Muscle layer of colon (tissue), 2 donors: ENCODE data around the gene MPZL2.

Experiments used
- H3K27ac ChIP-seq: one replicate; pipeline ENCODE4 v1.7.0; 2013; ENCODE audit warnings: low read depth, mild to moderate bottlenecking, low read length, moderate library complexity
- H3K27me3 ChIP-seq, 2 donors: one replicate each; pipeline ENCODE4 v1.7.0; 2013; ENCODE audit warnings: low read length in 2 of 2, mild to moderate bottlenecking in 2 of 2; ENCODE audit not compliant: insufficient read depth in 2 of 2, control insufficient read depth in 1 of 2
- H3K36me3 ChIP-seq: one replicate; pipeline ENCODE4 v1.7.0; 2013; ENCODE audit warnings: mild to moderate bottlenecking, low read length; ENCODE audit not compliant: insufficient read depth
- H3K4me1 ChIP-seq: one replicate; pipeline ENCODE4 v1.7.0; 2013; ENCODE audit warnings: mild to moderate bottlenecking, low read length; ENCODE audit not compliant: insufficient read depth
- H3K4me3 ChIP-seq, 2 donors: one replicate each; pipeline ENCODE4 v1.7.0; 2013; ENCODE audit warnings: low read length in 2 of 2, low read depth in 1 of 2, mild to moderate bottlenecking in 1 of 2, moderate library complexity in 1 of 2
- H3K9ac ChIP-seq: one replicate; pipeline ENCODE4 v1.7.0; 2013; ENCODE audit warnings: low read length
- H3K9me3 ChIP-seq: one replicate; pipeline ENCODE4 v1.7.0; 2013; ENCODE audit warnings: mild to moderate bottlenecking, low read length
- donor health status: abdominal sarcoma.
- donor health status: Adenocarcinoma of cecum.

MPZL2 gene

DNA sequence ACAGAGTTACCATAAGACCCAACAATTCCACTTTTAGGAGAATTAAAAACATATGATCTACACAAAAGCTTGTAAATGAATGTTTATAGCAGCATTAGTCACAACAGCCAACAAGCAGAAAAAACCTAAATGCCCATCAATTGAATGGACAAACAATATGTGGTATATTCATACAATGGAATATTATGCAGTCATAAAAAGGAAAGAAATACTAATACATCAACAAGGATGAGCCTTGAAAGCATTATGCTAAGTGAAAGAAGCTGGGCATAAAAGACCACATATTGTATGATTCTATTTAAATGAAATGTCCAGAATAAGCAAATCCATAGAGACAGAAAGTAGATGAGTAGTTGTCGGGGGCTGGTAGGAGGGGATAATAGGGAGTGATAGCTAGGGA lies 5.0 kb downstream of the MPZL2 start:
- H3K36me3 ChIP-seq, result no peaks in the 10 kb centered on the region
- H3K4me1 ChIP-seq, result no peaks in the 10 kb centered on the region
- peaks cover 15 to 18% of the 10 kb centered on the region in 2 donors for H3K27me3 ChIP-seq
- no peak overlapping the region for H3K27ac ChIP-seq
- no peak overlapping the region for H3K9ac ChIP-seq
- no peaks in the 10 kb centered on the region for H3K9me3 ChIP-seq
- H3K4me3 ChIP-seq, result no peak overlapping the region

DNA sequence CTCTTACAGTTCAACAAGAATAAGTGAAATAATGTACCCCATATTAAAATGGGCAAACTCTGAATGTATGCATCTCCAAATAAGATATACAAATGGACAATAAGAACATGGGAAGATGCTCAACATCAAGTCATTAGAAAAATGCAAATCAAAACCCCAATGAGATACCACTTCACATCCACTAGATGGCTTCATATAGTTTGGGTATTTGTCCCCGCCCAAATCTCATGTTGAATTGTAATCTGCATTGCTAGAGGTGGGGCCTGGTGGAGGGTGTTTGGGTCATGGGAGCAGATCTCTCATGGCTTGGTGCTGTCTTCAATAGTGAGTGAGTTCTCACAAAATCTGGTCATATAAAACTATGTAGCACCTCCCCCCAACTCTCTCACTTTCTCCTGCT lies 5.7 kb downstream of the MPZL2 start:
- Histone ChIP-seq H3K4me1 (no peaks in the 10 kb centered on the region), H3K36me3 (no peaks in the 10 kb centered on the region), H3K27me3 (peaks cover 8 to 18% of the 10 kb centered on the region in 2 donors), H3K27ac (no peak overlapping the region), H3K9ac (no peak overlapping the region), H3K4me3 (no peak overlapping the region), H3K9me3 (no peaks in the 10 kb centered on the region)

DNA sequence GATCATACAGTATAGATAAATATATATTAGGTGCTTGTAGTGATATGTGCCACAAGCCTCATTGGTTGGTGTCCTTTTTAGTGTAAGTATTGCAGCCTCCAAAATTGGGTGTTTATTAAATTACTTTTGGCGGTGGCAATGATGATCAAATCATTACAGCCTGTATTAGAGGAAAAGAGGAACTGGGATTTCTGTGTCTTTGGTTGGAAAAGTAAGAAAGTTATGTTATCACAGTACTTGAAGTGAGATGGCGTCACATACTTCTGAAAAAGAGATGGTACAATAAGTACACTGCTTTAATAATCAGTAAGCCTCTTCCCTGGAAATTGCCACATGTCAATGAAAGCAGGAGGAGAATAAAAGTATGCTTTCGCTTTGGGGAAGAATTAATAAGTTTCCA lies 11.4 kb downstream of the MPZL2 start:
- H3K4me1 ChIP-seq, result peaks cover 7% of the 10 kb centered on the region
- H3K9ac ChIP-seq, result no peak overlapping the region
- H3K27ac ChIP-seq, result no peak overlapping the region
- no peaks in the 10 kb centered on the region for H3K36me3 ChIP-seq
- no peaks in the 10 kb centered on the region for H3K9me3 ChIP-seq
- H3K4me3 ChIP-seq, result peak overlapping the region in 1 of 2 donors; percentile 86
- H3K27me3 ChIP-seq, result peaks cover 0 to 9% of the 10 kb centered on the region in 2 donors

DNA sequence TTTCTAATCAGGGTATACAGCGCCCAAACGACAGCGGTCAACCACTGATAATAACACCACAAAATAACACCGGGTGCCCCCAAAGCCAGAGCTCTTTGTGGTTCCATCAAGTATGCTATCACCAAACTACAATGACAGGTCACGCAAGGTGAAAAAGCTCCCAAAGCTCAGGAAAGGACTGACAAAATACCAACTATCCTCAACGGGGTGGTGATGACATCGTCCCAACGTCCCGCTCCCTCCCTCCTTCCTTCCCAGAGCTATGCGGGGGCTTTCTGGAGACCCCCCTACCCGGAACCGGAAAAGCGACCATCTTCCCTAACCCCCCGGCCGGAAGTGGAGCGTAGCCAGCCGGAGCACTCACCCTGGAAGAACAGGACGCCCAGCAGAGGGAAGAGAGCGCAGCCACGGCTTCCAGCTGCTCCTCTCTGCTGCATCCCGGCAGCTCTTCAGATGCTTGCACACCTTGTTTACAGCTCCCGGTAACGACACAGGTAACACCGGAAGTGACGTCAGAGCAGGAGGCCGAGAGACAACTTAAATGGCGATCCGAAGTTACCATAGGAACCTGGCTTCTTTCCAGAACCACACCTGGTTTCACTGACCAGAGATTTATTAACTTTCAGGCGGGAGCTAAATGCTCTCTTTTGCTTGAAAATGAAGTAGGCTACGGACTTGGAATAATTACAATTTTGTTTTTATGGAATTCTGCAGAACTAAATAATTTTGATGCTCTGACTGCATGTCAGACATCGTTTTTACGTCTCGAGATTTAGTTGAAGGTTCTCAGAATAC lies 12.0 kb downstream of the MPZL2 start, which contains the start of gene MPZL3:
MPZL3 (minus strand) TSS at position 508 of the 795 bp plus-strand sequence; CDS start at position 437, 71 bp downstream.
- peaks cover 7% of the 10 kb centered on the region for H3K4me1 ChIP-seq
- no peaks in the 10 kb centered on the region for H3K36me3 ChIP-seq
- H3K9ac ChIP-seq, result no peak within 1 kb of the TSS
- H3K27me3 ChIP-seq, result peaks cover 0 to 9% of the 10 kb centered on the region in 2 donors
- H3K27ac ChIP-seq, result peak within 1 kb of the TSS; percentile 16
- H3K9me3 ChIP-seq, result no peaks in the 10 kb centered on the region
- peak within 1 kb of the TSS; percentile 47 to 86 for H3K4me3 ChIP-seq

DNA sequence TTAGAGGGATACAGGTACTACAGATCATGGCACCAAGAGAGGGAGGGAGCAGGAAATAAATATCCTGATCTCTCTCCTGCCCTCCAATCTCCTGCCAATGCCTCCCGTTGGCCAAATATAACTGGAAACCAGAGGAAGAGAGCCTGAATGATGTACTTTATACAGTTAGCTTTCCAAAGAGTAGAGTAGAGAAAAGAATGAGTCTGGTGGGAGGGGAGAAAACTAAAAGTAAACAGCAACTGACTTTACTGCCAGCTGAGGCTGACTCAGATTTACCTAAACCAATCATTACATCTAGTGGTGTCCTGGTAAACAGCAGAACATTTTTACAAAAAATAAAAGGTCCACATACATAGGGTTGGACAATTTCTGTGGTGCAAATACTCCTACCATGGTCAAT lies 17.1 kb downstream of the MPZL2 start:
- H3K4me1 ChIP-seq, result peaks cover under 1% of the 10 kb centered on the region
- no peak overlapping the region for H3K27ac ChIP-seq
- no peaks in the 10 kb centered on the region for H3K9me3 ChIP-seq
- H3K9ac ChIP-seq, result no peak overlapping the region
- no peaks in the 10 kb centered on the region for H3K36me3 ChIP-seq
- H3K27me3 ChIP-seq, result peaks cover 0 to 3% of the 10 kb centered on the region in 2 donors
- no peak overlapping the region for H3K4me3 ChIP-seq

DNA sequence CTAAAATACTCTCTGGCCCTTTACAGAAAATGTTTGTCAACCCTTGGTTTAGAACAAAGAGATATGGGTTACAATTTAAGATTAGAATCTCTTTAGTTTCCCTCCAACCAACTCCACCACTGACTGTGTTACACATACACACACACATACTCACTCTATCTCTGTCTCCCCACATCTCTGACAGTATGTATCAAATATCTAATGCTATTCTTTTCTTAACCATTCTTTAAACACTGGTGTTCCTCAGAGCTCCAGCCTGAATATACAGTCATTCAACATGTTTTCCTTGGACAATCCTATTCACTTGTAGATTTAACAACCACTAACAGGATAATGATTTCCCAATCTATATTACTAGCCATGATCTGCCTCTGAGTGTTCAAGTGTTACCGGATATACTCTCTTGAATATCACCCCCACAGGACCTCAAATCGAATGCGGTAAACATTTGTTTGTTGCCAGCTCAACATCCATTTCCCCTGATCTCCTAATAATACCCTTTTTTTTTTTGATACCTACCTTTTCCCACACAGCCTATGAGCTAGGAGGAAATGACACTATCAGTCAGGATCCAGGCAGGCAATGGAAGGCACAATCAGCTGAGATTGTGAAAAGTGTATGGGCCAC lies 18.0 kb downstream of the MPZL2 start:
- no peak overlapping the region for H3K27ac ChIP-seq
- no peak overlapping the region for H3K4me3 ChIP-seq
- no peaks in the 10 kb centered on the region for H3K9me3 ChIP-seq
- no peaks in the 10 kb centered on the region for H3K4me1 ChIP-seq
- H3K9ac ChIP-seq, result no peak overlapping the region
- no peaks in the 10 kb centered on the region for H3K36me3 ChIP-seq
- H3K27me3 ChIP-seq, result peaks cover 0 to 3% of the 10 kb centered on the region in 2 donors

DNA sequence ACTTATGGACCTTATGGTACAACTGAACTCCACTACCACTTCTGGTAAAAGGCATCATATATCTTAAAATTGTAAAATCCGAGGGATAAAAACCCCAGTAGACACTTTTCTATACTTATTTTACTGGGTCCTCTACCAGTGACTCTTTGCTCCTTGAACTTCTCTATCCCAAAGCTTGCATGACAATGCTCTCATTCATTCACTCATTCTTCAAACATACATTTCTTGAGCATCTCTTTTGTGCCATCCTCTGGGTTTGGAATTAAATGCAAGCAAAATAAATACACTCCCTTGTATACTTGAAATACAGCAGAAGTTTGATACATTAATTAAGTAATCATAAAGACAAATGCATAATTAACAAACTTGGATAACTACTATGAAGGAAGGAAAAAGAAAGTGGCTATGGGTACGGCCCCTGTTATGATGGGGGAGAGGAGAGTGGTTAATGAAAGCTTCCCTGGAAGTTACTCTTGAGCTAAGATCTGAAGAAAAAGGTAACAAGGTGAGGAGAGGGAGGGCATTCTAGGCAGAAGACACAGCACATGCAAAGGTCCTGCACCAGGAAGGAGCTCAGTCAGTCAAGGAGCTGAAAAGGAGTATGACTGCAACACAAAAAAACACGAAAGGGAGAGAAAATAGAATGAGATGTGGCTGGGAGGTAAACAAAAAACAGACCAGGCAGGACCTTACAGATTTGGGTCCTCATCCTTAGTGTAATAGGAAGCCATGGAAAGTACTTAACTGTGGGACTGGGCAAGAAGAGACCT lies 19.9 kb downstream of the MPZL2 start:
- Histone ChIP-seq H3K9ac (no peak overlapping the region), H3K9me3 (no peaks in the 10 kb centered on the region), H3K36me3 (no peaks in the 10 kb centered on the region), H3K4me1 (no peaks in the 10 kb centered on the region), H3K27ac (no peak overlapping the region), H3K4me3 (no peak overlapping the region), H3K27me3 (no peaks in the 10 kb centered on the region)

DNA sequence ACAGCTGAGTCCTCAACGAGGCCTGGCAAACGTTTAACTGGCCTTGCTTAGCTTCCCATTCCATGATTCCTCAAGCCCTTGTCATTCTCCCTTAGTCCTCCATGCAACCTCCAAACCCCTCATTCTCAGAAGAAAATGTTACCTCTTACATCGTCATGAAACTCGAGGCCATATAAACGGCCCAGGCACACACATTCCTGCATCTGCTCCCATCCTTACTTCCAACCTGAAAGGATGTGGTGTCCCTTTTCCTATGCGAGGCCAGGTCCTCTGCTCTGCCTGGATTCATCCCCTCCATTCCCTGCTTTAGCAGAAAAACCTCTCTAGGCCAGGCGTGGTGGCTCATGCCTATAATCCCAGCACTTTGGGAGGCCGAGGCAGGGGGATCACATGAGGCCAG lies 20.9 kb downstream of the MPZL2 start:
- H3K4me1 ChIP-seq, result no peaks in the 10 kb centered on the region
- no peak overlapping the region for H3K27ac ChIP-seq
- no peaks in the 10 kb centered on the region for H3K9me3 ChIP-seq
- H3K9ac ChIP-seq, result no peak overlapping the region
- no peaks in the 10 kb centered on the region for H3K27me3 ChIP-seq
- no peak overlapping the region for H3K4me3 ChIP-seq
- no peaks in the 10 kb centered on the region for H3K36me3 ChIP-seq

DNA sequence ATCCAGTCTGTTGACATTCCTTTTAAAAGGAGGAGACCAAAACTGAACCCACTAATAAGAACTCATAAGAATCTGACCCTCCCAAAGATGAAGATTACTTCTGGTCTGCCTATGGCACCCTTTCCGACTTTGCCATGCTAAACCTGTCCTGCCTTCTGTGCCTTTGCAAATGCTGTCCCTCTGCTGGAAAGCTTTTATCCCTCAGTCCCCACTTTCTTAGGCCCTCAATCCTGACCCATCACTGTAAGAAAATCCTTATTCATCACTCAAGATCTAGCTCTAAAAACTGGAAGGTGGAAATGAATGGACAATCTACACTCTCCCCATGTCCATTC lies 22.4 kb downstream of the MPZL2 start:
- Histone ChIP-seq H3K9ac (no peak overlapping the region), H3K9me3 (no peaks in the 10 kb centered on the region), H3K36me3 (no peaks in the 10 kb centered on the region), H3K27me3 (no peaks in the 10 kb centered on the region), H3K4me3 (no peak overlapping the region), H3K4me1 (no peaks in the 10 kb centered on the region), H3K27ac (no peak overlapping the region)

DNA sequence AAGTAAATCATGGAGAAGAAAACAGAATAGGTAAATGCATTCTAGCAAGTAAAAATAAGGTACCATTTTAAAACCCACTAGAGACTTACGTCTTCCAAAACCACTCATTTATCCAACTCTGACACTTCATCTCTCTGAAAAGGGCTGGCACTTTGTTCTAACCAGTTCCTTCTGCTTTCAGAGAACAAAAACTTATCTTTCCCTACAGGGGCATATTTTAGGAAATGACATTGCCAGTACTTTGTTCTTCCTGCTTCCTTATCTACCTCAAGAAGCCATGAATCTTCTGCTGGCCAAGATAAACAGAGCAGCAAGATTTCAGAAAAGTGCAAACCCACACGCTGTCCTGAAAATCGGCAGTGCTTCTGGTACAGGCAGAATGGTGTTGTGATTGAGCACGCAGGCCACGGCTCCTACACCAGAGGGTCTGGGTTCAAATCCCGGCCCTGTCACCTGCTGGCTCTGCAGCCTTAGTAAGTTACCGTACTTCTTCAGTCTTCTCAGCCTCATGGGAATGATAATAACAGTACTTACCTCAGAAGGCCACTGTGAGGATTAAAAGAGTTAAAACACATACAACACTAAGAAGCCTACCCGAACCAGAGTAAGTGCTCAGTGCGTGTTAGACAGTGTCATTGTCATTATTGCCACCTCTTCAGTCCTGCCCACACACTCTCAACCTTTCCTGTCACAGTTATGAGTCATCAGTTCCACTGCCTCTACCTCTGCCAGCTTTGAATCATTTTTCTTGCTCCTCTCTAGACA lies 22.9 kb downstream of the MPZL2 start:
- H3K9ac ChIP-seq, result no peak overlapping the region
- H3K36me3 ChIP-seq, result no peaks in the 10 kb centered on the region
- no peaks in the 10 kb centered on the region for H3K9me3 ChIP-seq
- no peak overlapping the region for H3K4me3 ChIP-seq
- H3K4me1 ChIP-seq, result no peaks in the 10 kb centered on the region
- no peaks in the 10 kb centered on the region for H3K27me3 ChIP-seq
- no peak overlapping the region for H3K27ac ChIP-seq
